ENCODE measurements around the gene PAPPA2.

DNA sequence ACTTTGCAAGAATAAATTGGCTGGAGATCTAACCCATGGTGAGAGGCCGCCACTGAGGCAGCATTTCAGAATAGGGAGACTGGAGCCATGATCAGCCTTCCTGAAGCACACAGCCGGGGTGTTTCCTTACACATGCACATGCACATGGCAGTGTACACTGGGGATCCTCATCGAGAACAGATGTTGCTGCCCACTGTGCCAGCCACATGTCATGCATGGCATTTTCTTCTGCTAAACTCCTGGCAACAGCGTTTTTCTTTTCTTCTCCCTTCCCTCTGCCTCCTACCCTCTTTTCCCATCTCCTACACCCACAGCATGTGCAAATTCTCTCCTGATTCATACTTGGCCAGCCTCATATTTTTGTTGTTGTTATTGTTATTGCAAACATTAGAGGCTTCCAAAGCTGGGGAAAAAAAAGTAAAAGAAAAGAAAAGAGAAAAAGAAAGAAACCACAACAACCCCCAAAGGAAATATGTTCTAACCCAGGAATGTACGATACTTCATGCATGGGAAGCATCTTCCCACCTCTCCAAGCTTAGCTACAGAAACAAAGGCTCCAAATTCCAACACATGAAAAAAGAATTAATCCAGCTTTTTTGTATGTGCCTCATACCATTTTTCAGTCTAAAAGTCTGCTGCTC, 357.5 kb downstream of the PAPPA2 start:
- TF ChIP-seq, protein P1, sequence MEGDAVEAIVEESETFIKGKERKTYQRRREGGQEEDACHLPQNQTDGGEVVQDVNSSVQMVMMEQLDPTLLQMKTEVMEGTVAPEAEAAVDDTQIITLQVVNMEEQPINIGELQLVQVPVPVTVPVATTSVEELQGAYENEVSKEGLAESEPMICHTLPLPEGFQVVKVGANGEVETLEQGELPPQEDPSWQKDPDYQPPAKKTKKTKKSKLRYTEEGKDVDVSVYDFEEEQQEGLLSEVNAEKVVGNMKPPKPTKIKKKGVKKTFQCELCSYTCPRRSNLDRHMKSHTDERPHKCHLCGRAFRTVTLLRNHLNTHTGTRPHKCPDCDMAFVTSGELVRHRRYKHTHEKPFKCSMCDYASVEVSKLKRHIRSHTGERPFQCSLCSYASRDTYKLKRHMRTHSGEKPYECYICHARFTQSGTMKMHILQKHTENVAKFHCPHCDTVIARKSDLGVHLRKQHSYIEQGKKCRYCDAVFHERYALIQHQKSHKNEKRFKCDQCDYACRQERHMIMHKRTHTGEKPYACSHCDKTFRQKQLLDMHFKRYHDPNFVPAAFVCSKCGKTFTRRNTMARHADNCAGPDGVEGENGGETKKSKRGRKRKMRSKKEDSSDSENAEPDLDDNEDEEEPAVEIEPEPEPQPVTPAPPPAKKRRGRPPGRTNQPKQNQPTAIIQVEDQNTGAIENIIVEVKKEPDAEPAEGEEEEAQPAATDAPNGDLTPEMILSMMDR (IDR thresholded peaks at IDR 0.05; ENCODE audit: insufficient read depth, low read length, poor library complexity, severe bottlenecking) = no peak
- no peak for TF ChIP-seq EZH2phosphoT487 (conservative IDR thresholded peaks at IDR 0.05; ENCODE audit: low read length)
